Hepatocyte (in vitro differentiated cells): ENCODE data around the gene NCOR2. TPM values are rescaled to one million over a fixed set of nuclear protein-coding genes. Genes with fewer than 3 reads are reported as not detected.
A peak's percentile ranks its signal among the peaks of the same experiment; 100 is the strongest.

Experiments
- DNase-seq: peaks from one replicate; pipeline ENCODE4 v3.0.0-alpha.2; 2016; ENCODE audit warnings: low spot score
- H2AFZ ChIP-seq: fragments of 200-600 bp; sonication (generic); 2 replicates; pipeline ENCODE4 v1.6.0; 2016; ENCODE audit warnings: antibody characterized with exemption, mild to moderate bottlenecking
- H3K27ac ChIP-seq: fragments of 200-600 bp; sonication (generic); 2 replicates; pipeline ENCODE4 v1.5.1; 2016; ENCODE audit warnings: mild to moderate bottlenecking
- H3K27me3 ChIP-seq: fragments of 200-600 bp; sonication (generic); 2 replicates; pipeline ENCODE4 v1.6.1; 2016
- H3K36me3 ChIP-seq: fragments of 200-600 bp; sonication (generic); replicated peaks from 2 replicates; pipeline ENCODE4 v1.5.1; 2016; ENCODE audit warnings: low read depth; ENCODE audit not compliant: insufficient read depth
- H3K4me1 ChIP-seq: fragments of 200-600 bp; sonication (generic); 2 replicates; pipeline ENCODE4 v1.5.1; 2016; ENCODE audit warnings: mild to moderate bottlenecking, moderate library complexity; ENCODE audit not compliant: insufficient read depth
- H3K4me2 ChIP-seq: fragments of 200-600 bp; sonication (generic); 2 replicates; pipeline ENCODE4 v1.6.0; 2016
- H3K4me3 ChIP-seq: fragments of 200-600 bp; sonication (generic); 2 replicates; pipeline ENCODE4 v1.5.1; 2016; ENCODE audit warnings: mild to moderate bottlenecking
- H3K79me2 ChIP-seq: fragments of 200-600 bp; sonication (generic); 2 replicates; pipeline ENCODE4 v1.6.0; 2017; ENCODE audit warnings: mild to moderate bottlenecking
- H3K9me2 ChIP-seq: fragments of 200-600 bp; sonication (generic); replicated peaks from 2 replicates; pipeline ENCODE4 v1.6.0; 2017; ENCODE audit warnings: mild to moderate bottlenecking; ENCODE audit not compliant: insufficient read depth
- H3K9me3 ChIP-seq: fragments of 200-600 bp; sonication (generic); 2 replicates; pipeline ENCODE4 v1.5.1; 2016; ENCODE audit warnings: low read depth, mild to moderate bottlenecking
- H4K20me1 ChIP-seq: fragments of 200-600 bp; sonication (generic); 2 replicates; pipeline ENCODE4 v1.6.0; 2016; ENCODE audit warnings: mild to moderate bottlenecking; ENCODE audit not compliant: insufficient read depth, poor library complexity, severe bottlenecking
- EZH2 ChIP-seq: fragments of 200-600 bp; sonication (generic); IDR thresholded peaks from 2 replicates; pipeline ENCODE4 v1.6.1; 2016; ENCODE audit warnings: antibody characterized with exemption, mild to moderate bottlenecking, borderline replicate concordance
- EZH2phosphoT487 ChIP-seq: fragments of 200-600 bp; sonication (generic); IDR thresholded peaks from one replicate; pipeline ENCODE4 v1.6.1; 2018; ENCODE audit warnings: antibody characterized with exemption, mild to moderate bottlenecking, low read depth, moderate library complexity; ENCODE audit not compliant: unreplicated experiment, severe bottlenecking
- WGBS: methylation state at CpG from one replicate; pipeline ENCODE4 v1.1.6; 2016; ENCODE audit warnings: low lambda C conversion rate; ENCODE audit errors: missing lambda C conversion rate; 5-methylcytosine and 5-hydroxymethylcytosine counted together
- polyA plus RNA-seq: library from polyadenylated mRNA; unstranded; fragments of >200 nt; fragmentation: Nextera tagmentation; extraction: Ambion mirVana; gene quantifications from 2 replicates; pipeline ENCODE4 v1.2.1, GENCODE V29; 2016
- total RNA-seq: library from RNA; depleted of rRNA; stranded (reverse); fragments of >200 nt; gene quantifications from 2 replicates; pipeline ENCODE4 v1.2.3, GENCODE V29; 2014
- TF ChIP-seq, protein P1 (sequence below): fragments of 200-600 bp; sonication (generic); IDR thresholded peaks from 2 replicates; pipeline ENCODE4 v1.5.1; 2016; ENCODE audit warnings: antibody characterized with exemption, mild to moderate bottlenecking; ENCODE audit not compliant: poor library complexity

The NCOR2 gene
- total and polyA plus RNA-seq, 2 experiments from 2014 or later: 40.3 to 121 TPM

- Histone ChIP-seq H3K9me3 (no peaks in the 10 kb centered on the region), H3K27me3 (no peaks in the 10 kb centered on the region), H3K4me3 (no peak overlapping the region), H2AFZ (no peak overlapping the region), H4K20me1 (peaks cover 87% of the 10 kb centered on the region), H3K4me2 (peak overlapping the region; percentile 56), H3K27ac (peak overlapping the region; percentile 57), H3K4me1 (peaks cover 54% of the 10 kb centered on the region), H3K79me2 (peaks cover 87% of the 10 kb centered on the region), H3K9me2 (no peaks in the 10 kb centered on the region), H3K36me3 (no peaks in the 10 kb centered on the region)
- WGBS: 69% methylated on average over 17 of the region's 20 CpGs
- DNase-seq: no peak
- no peak for TF ChIP-seq EZH2phosphoT487
- no peak for TF ChIP-seq EZH2
- TF ChIP-seq, protein P1, sequence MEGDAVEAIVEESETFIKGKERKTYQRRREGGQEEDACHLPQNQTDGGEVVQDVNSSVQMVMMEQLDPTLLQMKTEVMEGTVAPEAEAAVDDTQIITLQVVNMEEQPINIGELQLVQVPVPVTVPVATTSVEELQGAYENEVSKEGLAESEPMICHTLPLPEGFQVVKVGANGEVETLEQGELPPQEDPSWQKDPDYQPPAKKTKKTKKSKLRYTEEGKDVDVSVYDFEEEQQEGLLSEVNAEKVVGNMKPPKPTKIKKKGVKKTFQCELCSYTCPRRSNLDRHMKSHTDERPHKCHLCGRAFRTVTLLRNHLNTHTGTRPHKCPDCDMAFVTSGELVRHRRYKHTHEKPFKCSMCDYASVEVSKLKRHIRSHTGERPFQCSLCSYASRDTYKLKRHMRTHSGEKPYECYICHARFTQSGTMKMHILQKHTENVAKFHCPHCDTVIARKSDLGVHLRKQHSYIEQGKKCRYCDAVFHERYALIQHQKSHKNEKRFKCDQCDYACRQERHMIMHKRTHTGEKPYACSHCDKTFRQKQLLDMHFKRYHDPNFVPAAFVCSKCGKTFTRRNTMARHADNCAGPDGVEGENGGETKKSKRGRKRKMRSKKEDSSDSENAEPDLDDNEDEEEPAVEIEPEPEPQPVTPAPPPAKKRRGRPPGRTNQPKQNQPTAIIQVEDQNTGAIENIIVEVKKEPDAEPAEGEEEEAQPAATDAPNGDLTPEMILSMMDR: no peak
Observed at GRCh38 chr12:124543052-124543589, 24.3 kb downstream of the NCOR2 start.

- H3K27ac ChIP-seq: no peak overlapping the region
- no peak overlapping the region for H3K4me3 ChIP-seq
- 84% methylated on average over 27 of the region's 28 CpGs for WGBS
- peaks cover 87% of the 10 kb centered on the region for H3K79me2 ChIP-seq
- H3K9me3 ChIP-seq: no peaks in the 10 kb centered on the region
- H3K4me1 ChIP-seq: peaks cover 61% of the 10 kb centered on the region
- no peaks in the 10 kb centered on the region for H3K27me3 ChIP-seq
- no peaks in the 10 kb centered on the region for H3K36me3 ChIP-seq
- no peak for DNase-seq
- H3K9me2 ChIP-seq: no peaks in the 10 kb centered on the region
- H2AFZ ChIP-seq: no peak overlapping the region
- no peak overlapping the region for H3K4me2 ChIP-seq
- TF ChIP-seq EZH2phosphoT487 (no peak), EZH2 (no peak)
- TF ChIP-seq, protein P1: no peak
- H4K20me1 ChIP-seq: peaks cover 89% of the 10 kb centered on the region
Observed at GRCh38 chr12:124542021-124542949, 25.1 kb downstream of the NCOR2 start.

- Histone ChIP-seq H3K79me2 (peaks cover 87% of the 10 kb centered on the region), H3K9me3 (no peaks in the 10 kb centered on the region), H3K4me2 (no peak overlapping the region), H4K20me1 (peaks cover 90% of the 10 kb centered on the region), H3K9me2 (no peaks in the 10 kb centered on the region), H3K4me3 (no peak overlapping the region), H3K36me3 (no peaks in the 10 kb centered on the region), H3K27ac (no peak overlapping the region), H2AFZ (no peak overlapping the region), H3K27me3 (no peaks in the 10 kb centered on the region), H3K4me1 (peaks cover 57% of the 10 kb centered on the region)
- no CpG with 5 or more reads among the region's 1 CpG for WGBS
- DNase-seq: no peak
- TF ChIP-seq, protein P1: no peak
- TF ChIP-seq EZH2phosphoT487: no peak
- no peak for TF ChIP-seq EZH2
Observed at GRCh38 chr12:124541322-124541721, 26.1 kb downstream of the NCOR2 start.
